ENCODE data around the gene HOXA9.

Gene HOXA9

GRCh38 chr7:27159266-27160144 lies 5.8 kb downstream of the HOXA9 start:
- peaks cover 97% of the 10 kb centered on the region for H3K27me3 ChIP-seq

DNA sequence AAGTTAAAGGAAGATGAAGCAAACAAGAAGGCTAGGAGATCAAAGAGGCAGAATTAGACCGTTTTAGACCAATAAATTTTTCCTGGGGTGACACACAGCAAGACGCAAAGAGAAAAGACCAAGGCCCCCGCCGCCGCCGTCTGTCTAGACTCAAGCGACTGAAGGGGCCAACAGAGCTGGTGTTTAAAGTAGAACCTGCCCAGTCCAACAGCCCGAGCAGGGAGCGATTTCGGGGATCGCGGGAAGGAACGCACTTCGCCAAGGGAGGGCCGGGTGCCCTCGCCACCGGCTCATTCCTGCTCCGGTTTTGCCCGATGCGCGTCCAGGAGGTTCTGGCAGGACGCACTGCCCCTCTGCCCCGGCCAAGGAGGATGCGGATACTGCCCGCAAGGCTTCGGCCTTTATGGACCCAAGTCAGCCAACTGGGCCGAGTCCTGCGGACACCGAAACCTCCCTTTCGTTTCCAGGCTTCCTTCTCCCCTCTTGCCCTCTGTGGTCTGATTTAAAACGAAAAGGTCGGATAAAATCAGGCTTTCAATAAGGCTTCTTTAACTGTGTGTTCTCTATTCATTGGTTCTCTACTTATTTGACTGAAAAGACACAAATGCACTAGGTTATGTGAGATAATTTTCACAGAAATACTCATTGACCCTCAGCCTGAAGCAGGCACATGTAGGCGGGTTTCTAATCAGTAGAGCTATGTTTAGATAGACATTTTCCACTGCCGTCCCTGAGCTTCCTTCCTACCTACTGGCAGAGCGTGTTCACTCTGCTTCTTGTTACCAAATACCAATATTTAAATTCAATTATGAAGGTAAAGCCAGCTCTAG lies 6.7 kb downstream of the HOXA9 start:
- TF ChIP-seq CTCF (IDR thresholded peaks at IDR 0.05; ENCODE audit: low read depth, low read length) = no peak
- Histone ChIP-seq H3K4me1 (no peaks in the 10 kb centered on the region), H3K4me3 (ENCODE audit: low read depth, low read length) (no peak overlapping the region)

More at GRCh38 chr7:27159266-27160144, 5.8 kb downstream of the HOXA9 start:
- no peak for TF ChIP-seq CTCF (IDR thresholded peaks at IDR 0.05; ENCODE audit: low read depth, low read length)
- no peaks in the 10 kb centered on the region for H3K4me1 ChIP-seq
- no peak overlapping the region for H3K4me3 ChIP-seq (ENCODE audit: low read depth, low read length)
- DNase-seq = peak; percentile 4
- no peaks in the 10 kb centered on the region for H3K9me3 ChIP-seq
- H3K36me3 ChIP-seq = no peaks in the 10 kb centered on the region

DNA sequence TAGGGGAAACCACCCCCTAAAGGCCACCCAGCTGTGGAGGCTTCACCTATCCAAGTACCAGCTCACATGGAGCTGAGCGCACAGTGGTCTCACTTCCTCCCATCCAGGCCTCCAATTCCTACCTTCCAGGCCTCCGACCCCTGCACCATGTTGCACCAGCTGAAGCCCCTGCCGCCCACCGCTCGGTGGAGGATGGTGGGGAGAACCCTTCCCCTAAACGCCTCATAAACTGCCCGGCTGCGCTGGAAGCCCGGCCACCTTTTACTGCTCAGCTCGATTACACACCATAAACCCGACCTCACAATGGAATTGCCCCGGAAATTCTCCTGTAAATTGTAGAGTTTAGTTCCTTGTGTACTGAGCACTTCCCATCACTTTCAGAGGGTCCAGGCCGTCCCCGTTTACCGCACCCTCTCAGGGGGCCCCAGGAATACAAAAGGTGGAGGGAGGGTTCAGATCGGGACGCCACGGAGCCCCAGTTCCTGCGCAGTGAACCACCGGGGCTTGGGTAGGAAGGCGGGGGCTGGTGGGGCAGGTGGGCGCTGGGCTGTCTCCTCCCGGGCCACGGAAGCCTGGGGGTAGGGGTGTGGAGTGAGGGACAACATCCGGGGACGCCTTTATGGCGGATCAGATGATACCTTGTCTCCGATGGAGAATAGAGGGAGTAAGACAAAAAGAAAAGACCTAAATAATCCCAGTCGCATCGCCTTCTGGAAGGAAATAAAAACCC lies 7.5 kb downstream of the HOXA9 start:
- DNase-seq = peak; percentile 2
- no peak for TF ChIP-seq CTCF (IDR thresholded peaks at IDR 0.05; ENCODE audit: low read depth, low read length)

More for the DNA sequence above, 6.7 kb downstream of the HOXA9 start:
- peak; percentile 4 for DNase-seq
- Histone ChIP-seq H3K27me3 (peaks cover 97% of the 10 kb centered on the region), H3K9me3 (no peaks in the 10 kb centered on the region), H3K36me3 (no peaks in the 10 kb centered on the region)

DNA sequence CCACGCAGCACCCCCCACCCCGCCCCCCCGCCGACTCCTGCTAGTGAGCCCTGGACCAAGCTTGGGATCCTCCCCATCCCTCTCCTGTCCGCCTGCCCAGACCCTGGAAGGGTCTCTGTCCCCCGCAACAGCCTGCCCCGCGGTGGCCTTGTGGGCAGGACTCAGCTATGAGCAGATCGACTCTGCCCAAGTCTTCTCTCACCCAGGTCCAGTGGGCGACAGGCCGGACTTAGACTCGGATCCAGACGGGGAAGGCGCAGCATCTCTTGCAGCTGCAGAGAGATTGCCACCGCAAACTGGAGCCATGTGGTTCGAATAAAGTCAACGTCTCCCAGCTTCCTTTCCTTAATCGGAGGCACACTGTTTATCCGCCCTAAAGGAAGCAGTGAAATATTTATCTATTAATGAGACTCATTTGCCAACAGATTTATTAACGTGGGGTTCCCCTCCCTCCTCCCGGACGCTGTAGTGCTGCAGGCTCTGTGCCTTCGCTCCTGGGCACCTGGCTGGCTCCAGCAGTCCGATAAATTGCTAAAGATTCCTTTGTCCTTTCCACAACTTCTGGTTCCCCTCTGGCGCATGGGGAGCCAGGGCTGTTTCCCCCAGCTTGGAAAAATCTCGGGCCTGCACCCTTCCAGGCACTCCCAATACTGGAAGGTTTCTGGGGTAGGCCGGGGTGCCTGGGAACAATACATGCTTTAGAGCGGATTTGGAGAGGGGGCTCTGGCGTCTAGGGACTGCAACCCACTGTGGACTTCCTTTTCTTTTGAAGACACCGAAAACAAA lies 8.2 kb downstream of the HOXA9 start:
- H3K36me3 ChIP-seq = no peaks in the 10 kb centered on the region
- DNase-seq = peak; percentile 2
- no peak overlapping the region for H3K4me3 ChIP-seq (ENCODE audit: low read depth, low read length)
- no peak for TF ChIP-seq CTCF (IDR thresholded peaks at IDR 0.05; ENCODE audit: low read depth, low read length)
- H3K27me3 ChIP-seq = peaks cover 97% of the 10 kb centered on the region
- H3K9me3 ChIP-seq = no peaks in the 10 kb centered on the region
- H3K4me1 ChIP-seq = no peaks in the 10 kb centered on the region

More for the DNA sequence above, 7.5 kb downstream of the HOXA9 start:
- Histone ChIP-seq H3K4me3 (ENCODE audit: low read depth, low read length) (no peak overlapping the region), H3K9me3 (no peaks in the 10 kb centered on the region), H3K36me3 (no peaks in the 10 kb centered on the region), H3K4me1 (no peaks in the 10 kb centered on the region), H3K27me3 (peaks cover 97% of the 10 kb centered on the region)

DNA sequence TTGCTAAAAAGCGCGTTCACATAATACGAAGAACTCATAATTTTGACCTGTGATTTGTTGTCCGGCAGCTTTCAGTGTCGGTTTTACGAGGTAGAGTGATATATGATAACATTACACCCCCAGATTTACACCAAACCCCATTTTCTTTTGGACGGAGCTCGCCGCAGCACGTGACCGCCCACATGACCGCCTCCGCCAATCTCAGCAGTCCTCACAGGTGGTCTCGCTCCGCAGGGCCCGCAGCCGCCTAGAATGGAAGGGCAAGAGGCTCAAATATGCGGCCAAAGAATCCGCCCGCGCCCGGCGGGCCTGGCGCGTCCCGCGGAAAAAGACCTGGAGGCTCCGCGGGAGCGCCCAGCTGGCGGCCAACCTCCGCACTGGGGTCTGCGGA lies 8.8 kb downstream of the HOXA9 start, which contains the start of gene HOXA7:
HOXA7 (minus strand) TSS at position 168 of the 391 bp plus-strand sequence; CDS start at position 38, 130 bp downstream.
- Histone ChIP-seq H3K9me3 (no peaks in the 10 kb centered on the region), H3K27me3 (peaks cover 98% of the 10 kb centered on the region), H3K4me1 (no peaks in the 10 kb centered on the region), H3K4me3 (ENCODE audit: low read depth, low read length) (peak within 1 kb of the TSS; percentile 20; the same call in 1 of the 2 replicates), H3K36me3 (no peaks in the 10 kb centered on the region)
- peak; percentile 11 for DNase-seq
- TF ChIP-seq CTCF (IDR thresholded peaks at IDR 0.05; ENCODE audit: low read depth, low read length) = no peak

Measured in BE2C (cell line).